Measurements from ENCODE around the gene CORO7.

CORO7 gene

GRCh38 chr16:4416200-4417032 is at the start of gene CORO7:
CORO7 (minus strand) TSS chr16:4416596; CDS start chr16:4416518, 78 bp downstream.
- DNase-seq, result peak; percentile 96

GRCh38 chr16:4463522-4464163 is 47.2 kb upstream of the CORO7 start:
- no peak for DNase-seq

GRCh38 chr16:4461250-4462085 is 45.1 kb upstream of the CORO7 start:
- DNase-seq, result no peak

- DNase-seq, result no peak
Observed at GRCh38 chr16:4460936-4461249, 44.5 kb upstream of the CORO7 start.

GRCh38 chr16:4455951-4456350 is 39.6 kb upstream of the CORO7 start:
- no peak for DNase-seq

GRCh38 chr16:4455081-4455480 is 38.7 kb upstream of the CORO7 start:
- DNase-seq, result no peak

GRCh38 chr16:4454623-4455022 is 38.2 kb upstream of the CORO7 start:
- no peak for DNase-seq

- no peak for DNase-seq
Observed at GRCh38 chr16:4452674-4453073, 36.3 kb upstream of the CORO7 start.

GRCh38 chr16:4450931-4451519 is 34.6 kb upstream of the CORO7 start:
- DNase-seq, result no peak

- no peak for DNase-seq
Observed at GRCh38 chr16:4450430-4450829, 34.0 kb upstream of the CORO7 start.

- no peak for DNase-seq
Observed at GRCh38 chr16:4443986-4444385, 27.6 kb upstream of the CORO7 start.

GRCh38 chr16:4443271-4443670 is 26.9 kb upstream of the CORO7 start:
- no peak for DNase-seq

GRCh38 chr16:4442371-4442770 is 26.0 kb upstream of the CORO7 start:
- no peak for DNase-seq

- no peak for DNase-seq
Observed at GRCh38 chr16:4437366-4437765, 21.0 kb upstream of the CORO7 start.

GRCh38 chr16:4435337-4436067 is 19.1 kb upstream of the CORO7 start:
- no peak for DNase-seq

GRCh38 chr16:4433914-4434787 is 17.8 kb upstream of the CORO7 start:
- no peak for DNase-seq

- DNase-seq, result no peak
Observed at GRCh38 chr16:4433228-4433627, 16.8 kb upstream of the CORO7 start.

- DNase-seq, result no peak
Observed at GRCh38 chr16:4431023-4431422, 14.6 kb upstream of the CORO7 start.

- no peak for DNase-seq
Observed at GRCh38 chr16:4428500-4428899, 12.1 kb upstream of the CORO7 start.

GRCh38 chr16:4426722-4427372 is 10.5 kb upstream of the CORO7 start:
- no peak for DNase-seq

Measured in NCI-H345 (cell line).